ENCODE results near the gene PRR23E. TPM values are rescaled to one million over a fixed set of nuclear protein-coding genes. Genes with fewer than 3 reads are reported as not detected.
A peak's percentile ranks its signal among the peaks of the same experiment; 100 is the strongest.

Gene PRR23E
- total RNA-seq, 1 donor from 2014 or later: not detected

DNA sequence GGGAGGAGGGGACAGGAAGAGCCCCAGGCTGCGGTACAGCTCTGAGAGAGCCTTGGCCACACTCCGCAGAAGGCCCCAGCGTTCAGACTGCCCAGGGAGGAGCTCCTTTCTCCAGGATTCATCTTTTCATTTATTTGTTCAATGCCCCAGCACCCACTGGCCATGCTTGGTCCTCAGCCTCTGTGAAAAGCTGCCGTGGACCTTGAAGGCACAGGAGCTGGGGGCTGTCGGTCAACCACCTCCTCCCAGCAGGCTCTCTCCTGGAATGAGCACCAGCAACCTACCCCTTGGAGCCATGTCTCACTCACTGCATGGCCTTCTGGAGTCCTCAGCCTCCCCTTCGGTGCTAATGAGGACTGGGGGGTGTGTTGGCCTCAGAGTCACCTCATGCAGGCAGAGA, 21.6 kb upstream of the PRR23E start:
- no peaks in the 10 kb centered on the region for H3K27me3 ChIP-seq (ENCODE audit: control insufficient read depth, insufficient read depth, low read length)
- no peak for FAIRE-seq
- TF ChIP-seq, protein P1, sequence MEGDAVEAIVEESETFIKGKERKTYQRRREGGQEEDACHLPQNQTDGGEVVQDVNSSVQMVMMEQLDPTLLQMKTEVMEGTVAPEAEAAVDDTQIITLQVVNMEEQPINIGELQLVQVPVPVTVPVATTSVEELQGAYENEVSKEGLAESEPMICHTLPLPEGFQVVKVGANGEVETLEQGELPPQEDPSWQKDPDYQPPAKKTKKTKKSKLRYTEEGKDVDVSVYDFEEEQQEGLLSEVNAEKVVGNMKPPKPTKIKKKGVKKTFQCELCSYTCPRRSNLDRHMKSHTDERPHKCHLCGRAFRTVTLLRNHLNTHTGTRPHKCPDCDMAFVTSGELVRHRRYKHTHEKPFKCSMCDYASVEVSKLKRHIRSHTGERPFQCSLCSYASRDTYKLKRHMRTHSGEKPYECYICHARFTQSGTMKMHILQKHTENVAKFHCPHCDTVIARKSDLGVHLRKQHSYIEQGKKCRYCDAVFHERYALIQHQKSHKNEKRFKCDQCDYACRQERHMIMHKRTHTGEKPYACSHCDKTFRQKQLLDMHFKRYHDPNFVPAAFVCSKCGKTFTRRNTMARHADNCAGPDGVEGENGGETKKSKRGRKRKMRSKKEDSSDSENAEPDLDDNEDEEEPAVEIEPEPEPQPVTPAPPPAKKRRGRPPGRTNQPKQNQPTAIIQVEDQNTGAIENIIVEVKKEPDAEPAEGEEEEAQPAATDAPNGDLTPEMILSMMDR (IDR thresholded peaks at IDR 0.05; ENCODE audit: insufficient read depth, low read length, severe bottlenecking): no peak
- H3K4me3 ChIP-seq (ENCODE audit: low read depth, low read length): no peak overlapping the region
- no peak for DNase-seq (ENCODE audit: low read depth)
- H3K36me3 ChIP-seq (ENCODE audit: control insufficient read depth, insufficient read depth, low read length): no peaks in the 10 kb centered on the region

- TF ChIP-seq, protein P1 (IDR thresholded peaks at IDR 0.05; ENCODE audit: insufficient read depth, low read length, severe bottlenecking): no peak
- no peak for DNase-seq (ENCODE audit: low read depth)
- H3K4me3 ChIP-seq (ENCODE audit: low read depth, low read length): no peak overlapping the region
- H3K27me3 ChIP-seq (ENCODE audit: control insufficient read depth, insufficient read depth, low read length): no peaks in the 10 kb centered on the region
- H3K36me3 ChIP-seq (ENCODE audit: control insufficient read depth, insufficient read depth, low read length): no peaks in the 10 kb centered on the region
- no peak for FAIRE-seq
These were observed 21.2 kb upstream of the PRR23E start for GRCh38 chr3:127171721-127172120.

DNA sequence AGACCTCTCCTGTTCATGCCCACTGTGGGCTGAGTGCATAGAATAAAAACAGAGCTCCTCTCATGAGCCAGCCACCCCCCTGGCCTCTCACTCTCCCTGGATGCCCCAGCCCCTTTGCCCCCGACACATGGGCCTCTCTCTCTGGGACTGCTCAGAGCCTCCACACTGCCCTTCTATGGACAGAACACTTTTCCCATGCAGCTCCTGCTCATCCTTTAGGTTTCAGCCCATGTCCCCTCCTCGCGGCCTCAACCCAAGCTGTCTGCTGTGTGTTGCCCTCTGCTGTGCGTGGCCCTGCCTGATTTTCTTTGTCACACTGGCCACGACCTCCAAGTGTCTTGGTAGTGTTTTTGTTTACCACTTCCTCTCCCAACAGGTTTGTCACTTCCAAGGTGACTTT, 20.7 kb upstream of the PRR23E start:
- no peak for FAIRE-seq
- Histone ChIP-seq H3K27me3 (ENCODE audit: control insufficient read depth, insufficient read depth, low read length) (no peaks in the 10 kb centered on the region), H3K36me3 (ENCODE audit: control insufficient read depth, insufficient read depth, low read length) (no peaks in the 10 kb centered on the region), H3K4me3 (ENCODE audit: low read depth, low read length) (no peak overlapping the region)
- TF ChIP-seq, protein P1 (IDR thresholded peaks at IDR 0.05; ENCODE audit: insufficient read depth, low read length, severe bottlenecking): no peak
- no peak for DNase-seq (ENCODE audit: low read depth)

DNA sequence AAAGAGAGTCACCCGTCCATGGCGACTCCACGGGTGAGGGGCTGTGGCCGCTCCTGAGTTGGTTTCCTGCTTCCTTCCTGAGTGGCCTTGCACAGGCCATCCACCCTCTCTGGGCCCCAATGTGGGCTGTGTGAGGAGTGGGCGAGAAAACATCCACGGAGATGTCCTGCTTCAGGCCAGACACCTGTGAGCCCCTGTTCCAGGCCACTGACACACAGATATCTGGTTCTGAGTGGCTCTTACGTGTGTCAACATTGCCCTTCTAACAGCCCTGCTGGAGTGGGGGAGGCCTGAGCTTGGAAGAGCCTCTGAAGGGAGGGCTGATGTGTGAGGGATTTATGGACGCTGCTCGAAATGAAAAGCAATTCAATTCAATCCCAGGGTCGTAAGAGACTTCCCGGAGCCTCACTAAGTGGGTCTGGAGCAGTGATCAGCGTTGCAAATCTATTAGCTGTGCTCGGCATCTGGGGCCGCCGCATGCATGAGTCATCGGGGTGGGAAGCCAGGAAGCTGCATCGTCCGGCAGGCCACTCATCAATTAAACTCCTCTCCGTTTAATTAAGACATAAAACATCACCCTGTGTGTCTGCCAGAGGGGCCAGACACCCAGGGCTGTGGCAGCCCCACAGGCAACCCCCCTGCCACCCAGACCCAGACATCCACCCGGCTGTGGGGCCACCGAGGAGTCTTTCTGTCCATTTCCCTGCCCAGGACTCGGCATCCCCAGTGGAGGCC, 20.0 kb upstream of the PRR23E start:
- FAIRE-seq (no peak), DNase-seq (ENCODE audit: low read depth) (no peak)
- no peaks in the 10 kb centered on the region for H3K36me3 ChIP-seq (ENCODE audit: control insufficient read depth, insufficient read depth, low read length)
- TF ChIP-seq, protein P1 (IDR thresholded peaks at IDR 0.05; ENCODE audit: insufficient read depth, low read length, severe bottlenecking): no peak
- no peak overlapping the region for H3K4me3 ChIP-seq (ENCODE audit: low read depth, low read length)
- no peaks in the 10 kb centered on the region for H3K27me3 ChIP-seq (ENCODE audit: control insufficient read depth, insufficient read depth, low read length)

DNA sequence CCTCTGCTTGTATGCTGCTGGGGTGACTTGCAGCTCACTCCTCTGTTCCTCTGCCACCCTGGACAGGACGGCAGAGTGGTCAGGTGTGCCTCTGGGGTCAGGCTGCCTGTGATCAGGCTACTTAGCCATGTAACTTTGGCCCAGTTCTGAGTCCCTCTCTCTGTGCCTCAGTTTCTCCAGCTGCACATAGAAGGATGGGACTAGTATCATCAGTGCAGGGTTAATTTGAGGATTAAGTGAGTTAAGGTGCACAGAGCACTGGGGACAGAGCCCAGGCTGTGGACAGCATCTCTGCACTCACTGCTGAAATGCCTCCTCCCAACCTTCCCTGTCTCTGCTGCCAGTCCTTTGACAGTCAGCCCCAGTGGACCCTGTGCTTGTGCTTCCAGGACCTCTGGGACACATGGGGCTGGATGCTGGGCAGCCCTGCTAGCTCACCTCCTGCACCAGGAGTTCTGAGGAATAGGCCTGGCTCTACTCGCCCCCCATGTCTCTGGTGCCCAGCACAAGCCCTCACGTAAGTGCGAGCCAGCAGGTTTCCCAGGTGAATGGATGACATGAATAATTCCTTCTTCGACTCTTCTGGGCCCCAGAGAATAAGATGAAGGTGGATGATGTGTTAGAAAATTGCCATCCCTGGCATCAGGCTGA, 19.3 kb upstream of the PRR23E start:
- no peaks in the 10 kb centered on the region for H3K36me3 ChIP-seq (ENCODE audit: control insufficient read depth, insufficient read depth, low read length)
- DNase-seq (ENCODE audit: low read depth): no peak
- TF ChIP-seq, protein P1 (IDR thresholded peaks at IDR 0.05; ENCODE audit: insufficient read depth, low read length, severe bottlenecking): no peak
- no peaks in the 10 kb centered on the region for H3K27me3 ChIP-seq (ENCODE audit: control insufficient read depth, insufficient read depth, low read length)
- H3K4me3 ChIP-seq (ENCODE audit: low read depth, low read length): no peak overlapping the region
- FAIRE-seq: peak; percentile 40

All from bronchial epithelial cell (primary cell).